GM12878 (cell line): ENCODE results near the gene GAS6. TPM values are rescaled to one million over a fixed set of nuclear protein-coding genes. Genes with fewer than 3 reads are reported as not detected.

Source experiments
- ATAC-seq: fragments of 200-7000 bp; cut with Tn5 transposase; 3 replicates; pipeline ENCODE4 v1.9.1; 2020; ENCODE audit warnings: mild to moderate bottlenecking, moderate library complexity
- BruUV-seq: library from RNA; stranded (reverse); fragments of 400-500 nt; replicated peaks from 2 replicates; lab custom pipeline; 2021; lab: Mats Ljungman, UMichigan
- CTCF ChIA-PET: fragments of 300-600 bp; sonication (Branson Sonifier 250); formaldehyde crosslinking; extraction: SDS; loops from one replicate; lab custom pipeline; 2021; ENCODE audit warnings: inconsistent platforms; lab: Yijun Ruan, JAX
- POLR2A ChIA-PET: fragments of 350-600 bp; formaldehyde crosslinking; extraction: SDS; loops from one replicate; lab custom pipeline; 2021; ENCODE audit warnings: inconsistent platforms; lab: Charles Lee
- RAD21 ChIA-PET: fragments of 300-600 bp; sonication (Branson Sonifier 250); formaldehyde crosslinking; loops from one replicate; lab custom pipeline; 2023; ENCODE audit warnings: antibody characterized with exemption; ENCODE audit not compliant: unreplicated experiment; lab: Charles Lee
- SMC1A ChIA-PET: fragments of 300-600 bp; sonication (Branson Sonifier 250); formaldehyde crosslinking; loops from one replicate; lab custom pipeline; 2023; ENCODE audit not compliant: unreplicated experiment, uncharacterized antibody; lab: Charles Lee
- DNase-seq: peaks from one replicate; pipeline ENCODE4 v3.0.0-alpha.2; 2011; ENCODE audit warnings: low read depth, low spot score
- FAIRE-seq: peaks from 3 replicates; lab custom pipeline; 2011; peaks lifted over from hg19 to GRCh38; lab: Jason Lieb, UNC
- H2AFZ ChIP-seq: 2 replicates; pipeline ENCODE4 v1.6.0; 2011; ENCODE audit warnings: low read depth, low read length, control low read depth; ENCODE audit not compliant: control insufficient read depth
- H3K27ac ChIP-seq: 2 replicates; pipeline ENCODE4 v1.5.1; 2011; ENCODE audit warnings: control low read depth; ENCODE audit not compliant: control insufficient read depth, insufficient read depth
- H3K27me3 ChIP-seq, 2 experiments: replicated peaks in 1 of 2; 2 replicates each; pipeline versions ENCODE4 v1.6.0 to v1.6.1; 2011; ENCODE audit warnings: low read length in 1 of 2; ENCODE audit not compliant: control insufficient read depth in 2 of 2, insufficient read depth in 2 of 2
- H3K36me3 ChIP-seq, 2 experiments: 2 replicates each; pipeline ENCODE4 v1.5.1; 2011; ENCODE audit warnings: low read length in 1 of 2; ENCODE audit not compliant: control insufficient read depth in 2 of 2, insufficient read depth in 2 of 2
- H3K4me1 ChIP-seq: 2 replicates; pipeline ENCODE4 v1.6.1; 2011; ENCODE audit warnings: mild to moderate bottlenecking, low read length, moderate library complexity, mixed read lengths; ENCODE audit not compliant: control insufficient read depth, insufficient read depth
- H3K4me2 ChIP-seq: 2 replicates; pipeline ENCODE4 v1.6.0; 2011; ENCODE audit warnings: control low read depth; ENCODE audit not compliant: control insufficient read depth, insufficient read depth
- H3K4me3 ChIP-seq: fragments of 200-600 bp; sonication (generic); 2 replicates; pipeline ENCODE4 v1.5.1; 2016
- H3K79me2 ChIP-seq: 2 replicates; pipeline ENCODE4 v1.6.0; 2011; ENCODE audit warnings: low read length; ENCODE audit not compliant: control insufficient read depth, insufficient read depth
- H3K9ac ChIP-seq: 2 replicates; pipeline ENCODE4 v1.8.0; 2011; ENCODE audit warnings: low read length, control low read depth, mixed read lengths; ENCODE audit not compliant: control insufficient read depth, insufficient read depth
- H3K9me3 ChIP-seq: replicated peaks from 3 replicates; pipeline ENCODE4 v1.5.1; 2011; ENCODE audit warnings: mild to moderate bottlenecking, low read length; ENCODE audit not compliant: control insufficient read depth, insufficient read depth
- H4K20me1 ChIP-seq: 2 replicates; pipeline ENCODE4 v1.6.0; 2011; ENCODE audit not compliant: control insufficient read depth, insufficient read depth
- BMI1 ChIP-seq: fragments of 450-650 bp; IDR thresholded peaks from 2 replicates; pipeline ENCODE4 v1.6.1; 2016; ENCODE audit warnings: mild to moderate bottlenecking, moderate library complexity, borderline replicate concordance
- DPF2 ChIP-seq: fragments of 450-650 bp; IDR thresholded peaks from 2 replicates; pipeline ENCODE4 v1.6.1; 2017; ENCODE audit warnings: mild to moderate bottlenecking
- EED ChIP-seq: sonication (generic); IDR thresholded peaks from 2 replicates; pipeline ENCODE4 v1.6.1; 2016; ENCODE audit warnings: antibody characterized with exemption, low read depth
- FOXK2 ChIP-seq: fragments of 450-650 bp; IDR thresholded peaks from 2 replicates; pipeline ENCODE4 v1.6.1; 2017; ENCODE audit warnings: mild to moderate bottlenecking, moderate library complexity
- GABPA ChIP-seq: IDR thresholded peaks from 2 replicates; pipeline ENCODE4 v1.6.1; 2014; ENCODE audit warnings: antibody characterized with exemption, low read depth, mild to moderate bottlenecking, inconsistent platforms
- GATAD2B ChIP-seq: fragments of 450-650 bp; conservative IDR thresholded peaks from 2 replicates; pipeline ENCODE4 v1.6.1; 2017; ENCODE audit warnings: low read depth, mild to moderate bottlenecking, moderate library complexity
- JUND ChIP-seq: IDR thresholded peaks from 2 replicates; pipeline ENCODE4 v1.6.1; 2012; ENCODE audit warnings: low read depth, mild to moderate bottlenecking, low read length, improper control_type of control experiment, moderate library complexity
- RCOR1 ChIP-seq: conservative IDR thresholded peaks from 2 replicates; pipeline ENCODE4 v1.6.1; 2012; ENCODE audit warnings: low read depth, low read length, improper control_type of control experiment
- SMAD5 ChIP-seq: IDR thresholded peaks from 2 replicates; pipeline ENCODE4 v1.6.1; 2016; ENCODE audit warnings: antibody characterized with exemption, low read depth
- SMARCA5 ChIP-seq: fragments of 450-650 bp; IDR thresholded peaks from 2 replicates; pipeline ENCODE4 v1.6.1; 2017; ENCODE audit warnings: mild to moderate bottlenecking
- SREBF1 ChIP-seq: IDR thresholded peaks from 2 replicates; pipeline ENCODE4 v1.6.1; 2012; ENCODE audit warnings: mild to moderate bottlenecking, low read length
- SRF ChIP-seq, 2 experiments: IDR thresholded peaks; 2 replicates each; pipeline ENCODE4 v1.6.1; 2011; ENCODE audit warnings: low read depth in 2 of 2, low read length in 2 of 2, mild to moderate bottlenecking in 1 of 2, moderate library complexity in 1 of 2
- ZNF217 ChIP-seq: fragments of 450-650 bp; IDR thresholded peaks from 2 replicates; pipeline ENCODE4 v1.6.1; 2017; ENCODE audit warnings: antibody characterized with exemption, mild to moderate bottlenecking
- WGBS: methylation state at CpG from one replicate; pipeline ENCODE4 v1.1.6; 2016; ENCODE audit warnings: low lambda C conversion rate; ENCODE audit not compliant: insufficient replicate concordance, insufficient coverage; ENCODE audit errors: missing lambda C conversion rate; 5-methylcytosine and 5-hydroxymethylcytosine counted together
- in situ Hi-C: fragments of 300-500 bp; cut with MboI; formaldehyde crosslinking; loops from 9 replicates; pipeline ENCODE4 v1.14.3; 2018; ENCODE audit warnings: mixed read lengths
- intact Hi-C: fragments of 100-400 bp; cut with micrococcal nuclease; formaldehyde crosslinking; loops from one replicate; pipeline ENCODE4 v1.14.2; 2022; ENCODE audit not compliant: unreplicated experiment
- polyA plus RNA-seq, 11 experiments: library from polyadenylated mRNA; depleted of rRNA in 4 of 11; unstranded in 6 of 11; stranded (reverse) in 5 of 11; fragments of >200 nt; fragmentation: Nextera tagmentation in 4 of 11; fragmentation: Illumina TruSeq in 1 of 11; extraction: Ambion mirVana in 4 of 11; extraction: Trizol in 1 of 11; gene quantifications; 1 replicate in 1 of 11; 2 replicates in 10 of 11; pipeline versions ENCODE4 v1.2.1 to v1.2.3, GENCODE V29; 2011 to 2016; ENCODE audit warnings: inconsistent platforms in 2 of 11, missing spikeins in 2 of 11, low read depth in 1 of 11
- total RNA-seq, 4 experiments: library from RNA; depleted of rRNA in 3 of 4; stranded (reverse); fragments of >200 nt in 3 of 4; fragmentation: Illumina TruSeq in 1 of 4; extraction: Trizol in 1 of 4; gene quantifications; 2 replicates each; pipeline versions ENCODE4 v1.2.1 to v1.2.3, GENCODE V29; 2013 to 2021
- TF ChIP-seq, protein P1 (sequence below): IDR thresholded peaks from 2 replicates; pipeline ENCODE4 v1.6.1; 2012; ENCODE audit warnings: low read length, inconsistent platforms
- TF ChIP-seq, protein P2 (sequence below): fragments of 450-650 bp; IDR thresholded peaks from 2 replicates; pipeline ENCODE4 v1.6.1; 2018; ENCODE audit warnings: borderline replicate concordance, mild to moderate bottlenecking; ENCODE audit not compliant: partially characterized antibody

GAS6 gene
- total and polyA plus RNA-seq, 10 of the 15 experiments (the other 5 are each of a cell fraction or from before 2014, with no cell fraction given) = 0.03 to 0.59 (median 0.10) TPM; not detected in 2

DNA sequence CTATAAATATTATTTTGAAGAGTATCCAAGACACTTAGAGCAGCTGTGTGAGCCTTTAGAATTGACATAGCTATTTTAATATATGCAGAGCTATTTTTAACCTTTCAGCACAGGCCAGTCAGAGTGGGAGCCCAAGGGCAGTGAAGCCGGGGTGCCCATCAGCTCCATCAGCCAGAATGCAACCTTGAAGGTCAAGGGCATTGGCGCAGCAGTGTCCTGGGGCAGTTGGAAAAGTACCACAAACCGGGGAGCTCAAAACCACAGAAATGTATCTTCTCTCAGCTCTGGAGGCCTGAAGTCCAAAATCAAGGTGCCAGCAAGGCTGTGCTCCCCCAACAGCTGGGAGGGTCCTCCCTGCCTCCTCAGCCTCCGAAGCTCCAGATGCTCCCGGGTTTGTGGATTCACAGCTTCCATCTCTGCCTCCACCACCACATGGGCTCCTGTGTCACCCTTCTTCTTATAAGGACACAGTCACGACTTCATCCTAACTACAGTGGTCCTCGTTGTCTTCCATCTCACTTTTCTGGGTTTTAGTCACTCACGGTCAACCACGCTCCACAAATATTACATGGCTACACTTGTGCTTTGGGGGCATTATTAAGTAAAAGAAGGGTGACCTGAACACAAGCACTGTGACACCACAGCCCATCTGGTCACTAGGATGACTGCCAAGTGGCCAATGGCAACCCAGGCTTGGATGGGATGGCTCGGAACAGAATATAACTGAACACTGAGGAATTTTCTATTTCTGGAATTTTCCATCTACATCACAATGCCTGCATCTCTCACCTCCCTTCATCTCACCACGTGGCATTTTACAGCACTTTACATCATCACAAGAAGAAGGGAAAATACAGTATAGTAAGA, 15.9 kb upstream of the GAS6 start:
- in situ Hi-C loops (no loop called here), intact Hi-C loops (no loop called here)
- DNase-seq = no peak
- ChIA-PET CTCF (no interaction called here), SMC1A (no interaction called here), RAD21 (no interaction called here), POLR2A (no interaction called here)
- FAIRE-seq = no peak
- TF ChIP-seq GATAD2B (no peak), SRF (IDR thresholded peaks at IDR 0.05; ENCODE audit: low read depth in 2 of 2, low read length in 2 of 2) (no peak), SREBF1 (no peak), ZNF217 (no peak), SMARCA5 (no peak)
- no peak for ATAC-seq
- no peak overlapping the region for H3K4me3 ChIP-seq
- no peaks in the 10 kb centered on the region for H3K79me2 ChIP-seq
- H3K4me1 ChIP-seq = no peaks in the 10 kb centered on the region
- 39% methylated on average over 11 of the region's 11 CpGs for WGBS
- H3K9ac ChIP-seq = no peak overlapping the region
- H3K27ac ChIP-seq = no peak overlapping the region
- H4K20me1 ChIP-seq = no peaks in the 10 kb centered on the region
- H2AFZ ChIP-seq = no peak overlapping the region
- no peak overlapping the region for H3K4me2 ChIP-seq
- no peaks in the 10 kb centered on the region; the same call in 2 of the 3 replicates for H3K9me3 ChIP-seq
- no TSS peak for BruUV-seq
- H3K27me3 ChIP-seq = no peaks in the 10 kb centered on the region; a peak in 1 of 4 replicates
- no peaks in the 10 kb centered on the region for H3K36me3 ChIP-seq

DNA sequence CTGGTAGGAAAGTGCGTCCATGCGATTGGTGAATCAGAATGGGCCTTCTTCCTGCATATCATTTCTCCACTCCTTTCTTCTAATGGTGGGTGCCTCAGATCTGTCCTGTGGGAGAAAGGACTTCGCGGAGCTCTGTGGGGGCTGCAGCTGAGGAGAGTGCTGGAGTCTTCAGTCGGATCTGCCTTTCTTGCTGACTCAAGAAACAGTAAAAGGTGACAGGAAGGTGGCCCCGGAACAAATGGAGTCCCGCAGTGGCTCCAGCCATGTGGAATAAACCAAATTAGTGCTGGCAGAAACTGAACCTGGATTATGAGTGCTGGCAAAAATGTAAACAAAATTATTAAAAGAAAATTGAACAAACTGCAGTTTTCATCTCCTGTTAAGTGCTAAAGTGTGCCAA, 15.1 kb upstream of the GAS6 start:
- in situ Hi-C loops (no loop called here), intact Hi-C loops (no loop called here)
- 68% methylated on average over 7 of the region's 7 CpGs for WGBS
- H3K36me3 ChIP-seq = no peaks in the 10 kb centered on the region
- SMC1A ChIA-PET = no interaction called here
- CTCF ChIA-PET = no interaction called here
- no peaks in the 10 kb centered on the region for H3K79me2 ChIP-seq
- BruUV-seq = no TSS peak
- DNase-seq = no peak
- no peak overlapping the region for H3K27ac ChIP-seq
- H3K9me3 ChIP-seq = no peaks in the 10 kb centered on the region; the same call in 2 of the 3 replicates
- H3K4me1 ChIP-seq = no peaks in the 10 kb centered on the region
- no peak overlapping the region for H3K4me2 ChIP-seq
- no peak for FAIRE-seq
- RAD21 ChIA-PET = no interaction called here
- ATAC-seq = no peak
- no peak overlapping the region for H3K4me3 ChIP-seq
- POLR2A ChIA-PET = no interaction called here
- H3K27me3 ChIP-seq = no peaks in the 10 kb centered on the region; a peak in 1 of 4 replicates
- no peak overlapping the region for H2AFZ ChIP-seq
- no peak overlapping the region for H3K9ac ChIP-seq
- no peaks in the 10 kb centered on the region for H4K20me1 ChIP-seq
- TF ChIP-seq DPF2 (no peak), BMI1 (no peak), EED (no peak), GABPA (no peak), JUND (no peak), FOXK2 (no peak), GATAD2B (no peak), SMAD5 (no peak), RCOR1 (no peak)
- TF ChIP-seq, protein P1, sequence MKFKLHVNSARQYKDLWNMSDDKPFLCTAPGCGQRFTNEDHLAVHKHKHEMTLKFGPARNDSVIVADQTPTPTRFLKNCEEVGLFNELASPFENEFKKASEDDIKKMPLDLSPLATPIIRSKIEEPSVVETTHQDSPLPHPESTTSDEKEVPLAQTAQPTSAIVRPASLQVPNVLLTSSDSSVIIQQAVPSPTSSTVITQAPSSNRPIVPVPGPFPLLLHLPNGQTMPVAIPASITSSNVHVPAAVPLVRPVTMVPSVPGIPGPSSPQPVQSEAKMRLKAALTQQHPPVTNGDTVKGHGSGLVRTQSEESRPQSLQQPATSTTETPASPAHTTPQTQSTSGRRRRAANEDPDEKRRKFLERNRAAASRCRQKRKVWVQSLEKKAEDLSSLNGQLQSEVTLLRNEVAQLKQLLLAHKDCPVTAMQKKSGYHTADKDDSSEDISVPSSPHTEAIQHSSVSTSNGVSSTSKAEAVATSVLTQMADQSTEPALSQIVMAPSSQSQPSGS = no peak
- TF ChIP-seq, protein P2, sequence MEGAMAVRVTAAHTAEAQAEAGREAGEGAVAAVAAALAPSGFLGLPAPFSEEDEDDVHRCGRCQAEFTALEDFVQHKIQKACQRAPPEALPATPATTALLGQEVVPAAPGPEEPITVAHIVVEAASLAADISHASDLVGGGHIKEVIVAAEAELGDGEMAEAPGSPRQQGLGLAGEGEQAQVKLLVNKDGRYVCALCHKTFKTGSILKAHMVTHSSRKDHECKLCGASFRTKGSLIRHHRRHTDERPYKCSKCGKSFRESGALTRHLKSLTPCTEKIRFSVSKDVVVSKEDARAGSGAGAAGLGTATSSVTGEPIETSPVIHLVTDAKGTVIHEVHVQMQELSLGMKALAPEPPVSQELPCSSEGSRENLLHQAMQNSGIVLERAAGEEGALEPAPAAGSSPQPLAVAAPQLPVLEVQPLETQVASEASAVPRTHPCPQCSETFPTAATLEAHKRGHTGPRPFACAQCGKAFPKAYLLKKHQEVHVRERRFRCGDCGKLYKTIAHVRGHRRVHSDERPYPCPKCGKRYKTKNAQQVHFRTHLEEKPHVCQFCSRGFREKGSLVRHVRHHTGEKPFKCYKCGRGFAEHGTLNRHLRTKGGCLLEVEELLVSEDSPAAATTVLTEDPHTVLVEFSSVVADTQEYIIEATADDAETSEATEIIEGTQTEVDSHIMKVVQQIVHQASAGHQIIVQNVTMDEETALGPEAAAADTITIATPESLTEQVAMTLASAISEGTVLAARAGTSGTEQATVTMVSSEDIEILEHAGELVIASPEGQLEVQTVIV = no peak
